Erythroblast (primary cell): ENCODE data around the gene CADPS2.

ENCODE experiments used
- GATA1 ChIP-seq: IDR thresholded peaks from 2 replicates; pipeline ENCODE4 v1.6.1; 2011; ENCODE audit warnings: low read depth, mild to moderate bottlenecking, control low read depth, low read length, moderate library complexity
- POLR2A ChIP-seq: IDR thresholded peaks from 2 replicates; pipeline ENCODE4 v1.6.1; 2011; ENCODE audit warnings: mild to moderate bottlenecking, low read length

DNA sequence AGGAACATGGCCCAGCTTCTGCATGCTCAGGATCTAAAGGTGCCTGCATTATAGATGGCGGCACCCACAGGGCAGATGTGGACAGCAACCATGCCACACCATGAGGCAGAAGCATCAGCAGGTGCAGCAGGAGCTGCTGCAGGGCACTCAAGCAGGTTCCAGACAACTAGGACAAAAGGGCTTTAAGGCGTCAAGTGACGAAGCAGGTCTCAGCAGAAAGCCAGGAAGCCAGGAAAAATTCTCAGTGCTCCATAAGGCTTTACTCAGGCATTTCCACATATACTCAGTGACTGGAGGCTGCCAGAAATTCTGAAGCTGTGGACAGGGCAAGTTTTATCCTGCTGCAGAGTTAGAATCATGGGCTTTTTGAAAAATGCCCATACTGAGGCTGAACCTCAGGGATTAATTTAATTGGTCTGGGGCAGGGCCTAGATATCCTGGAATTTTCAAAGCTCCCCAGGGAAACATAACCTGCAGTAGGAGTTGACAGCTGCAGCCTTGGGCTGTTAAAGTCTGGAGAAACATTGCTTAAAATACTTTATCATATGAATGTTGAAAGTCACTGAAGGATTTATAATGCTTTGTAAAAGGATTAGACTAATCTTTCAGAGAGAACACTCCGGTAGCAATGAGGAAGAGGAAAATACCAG is 115.4 kb downstream of the CADPS2 start:
- no peak for TF ChIP-seq POLR2A
- TF ChIP-seq GATA1 = no peak
